NCI-H146 treated with DMSO at 0.1 percent for 48 hours (cell line): ENCODE data around the gene ABI1.

ENCODE experiments used
- DNase-seq: peaks from one replicate; lab custom pipeline; 2025; ENCODE audit not compliant: unreplicated experiment; lab: John Stamatoyannopoulos, UW

ABI1 gene

GRCh38 chr10:26855186-26855585 lies 5.6 kb downstream of the ABI1 start:
- no peak for DNase-seq

GRCh38 chr10:26854524-26854923 lies 6.2 kb downstream of the ABI1 start:
- no peak for DNase-seq

- no peak for DNase-seq
Measured at GRCh38 chr10:26844396-26844975, 16.3 kb downstream of the ABI1 start.

GRCh38 chr10:26843736-26844135 lies 17.0 kb downstream of the ABI1 start:
- DNase-seq, result no peak

GRCh38 chr10:26841733-26842317 lies 18.9 kb downstream of the ABI1 start:
- DNase-seq, result no peak

GRCh38 chr10:26840938-26841732 lies 19.6 kb downstream of the ABI1 start:
- no peak for DNase-seq

GRCh38 chr10:26839966-26840627 lies 20.7 kb downstream of the ABI1 start:
- no peak for DNase-seq

GRCh38 chr10:26837139-26837538 lies 23.6 kb downstream of the ABI1 start:
- DNase-seq, result no peak

- no peak for DNase-seq
Measured at GRCh38 chr10:26835025-26835424, 25.7 kb downstream of the ABI1 start.

GRCh38 chr10:26832960-26833359 lies 27.8 kb downstream of the ABI1 start:
- DNase-seq, result no peak

GRCh38 chr10:26831936-26832335 lies 28.8 kb downstream of the ABI1 start:
- no peak for DNase-seq

- DNase-seq, result no peak
Measured at GRCh38 chr10:26829810-26830515, 30.8 kb downstream of the ABI1 start.

- DNase-seq, result no peak
Measured at GRCh38 chr10:26824015-26824690, 36.6 kb downstream of the ABI1 start.

- DNase-seq, result no peak
Measured at GRCh38 chr10:26821699-26822570, 38.8 kb downstream of the ABI1 start.

- no peak for DNase-seq
Measured at GRCh38 chr10:26815500-26815899, 45.3 kb downstream of the ABI1 start.

- DNase-seq, result no peak
Measured at GRCh38 chr10:26810435-26811026, 50.2 kb downstream of the ABI1 start.

GRCh38 chr10:26809973-26810372 lies 50.8 kb downstream of the ABI1 start:
- no peak for DNase-seq

GRCh38 chr10:26807532-26807931 lies 53.2 kb downstream of the ABI1 start:
- DNase-seq, result no peak

GRCh38 chr10:26806557-26806956 lies 54.2 kb downstream of the ABI1 start:
- DNase-seq, result no peak
